Gastroesophageal sphincter (tissue), 3 donors: Measurements from ENCODE around the gene UNC119B.
A peak's percentile ranks its signal among the peaks of the same experiment; 100 is the strongest.

Experiments used
- CTCF ChIP-seq, 4 experiments: fragments of 200-600 bp in 2 of 4; fragments of 450-650 bp in 2 of 4; sonication (generic) in 1 of 4; IDR thresholded peaks; one replicate each; pipeline ENCODE4 v1.5.1; 2017 to 2019; ENCODE audit warnings: antibody characterized with exemption in 4 of 4, mild to moderate bottlenecking in 2 of 4, moderate library complexity in 2 of 4
- EP300 ChIP-seq: sonication (generic); formaldehyde crosslinking; IDR thresholded peaks from one replicate; pipeline ENCODE4 v1.6.1; 2017; ENCODE audit warnings: antibody characterized with exemption, mild to moderate bottlenecking
- POLR2A ChIP-seq, 2 donors: fragments of 450-650 bp; IDR thresholded peaks; one replicate each; pipeline ENCODE4 v1.6.1; 2017; ENCODE audit warnings: antibody characterized with exemption in 2 of 2, mild to moderate bottlenecking in 2 of 2, moderate library complexity in 1 of 2
- POLR2AphosphoS5 ChIP-seq: sonication (generic); formaldehyde crosslinking; IDR thresholded peaks from one replicate; pipeline ENCODE4 v1.6.1; 2017; ENCODE audit warnings: antibody characterized with exemption

- peak in 2 of 4 experiments; percentile 3 to 21 for TF ChIP-seq CTCF (IDR thresholded peaks at IDR 0.05)
- peak; percentile 59 to 76 for TF ChIP-seq POLR2A (IDR thresholded peaks at IDR 0.05)
- no peak for TF ChIP-seq EP300
- TF ChIP-seq POLR2AphosphoS5, result peak; percentile 50
These were observed 23.3 kb upstream of the UNC119B start, which contains the start of gene MLEC for GRCh38 chr12:120686690-120687577.
